Endothelial cell of umbilical vein (primary cell): ENCODE measurements around the gene SRGAP3. TPM values are rescaled to one million over a fixed set of nuclear protein-coding genes. Genes with fewer than 3 reads are reported as not detected.

Source experiments
- BruUV-seq: library from RNA; stranded (reverse); fragments of 400-500 nt; replicated peaks from 2 replicates; lab custom pipeline; 2021; lab: Mats Ljungman, UMichigan
- CTCF ChIA-PET: fragments of 300-600, 350-600 bp; sonication (Branson Sonifier 250); formaldehyde crosslinking; loops from one replicate; lab custom pipeline; 2021; ENCODE audit warnings: antibody characterized with exemption, inconsistent platforms; lab: Charles Lee
- POLR2A ChIA-PET: fragments of 300-600, 350-600 bp; sonication (Branson Sonifier 250); formaldehyde crosslinking; loops from one replicate; lab custom pipeline; 2021; ENCODE audit warnings: antibody characterized with exemption, inconsistent platforms; lab: Charles Lee
- DNase-seq: peaks from one replicate; pipeline ENCODE4 v3.0.0-alpha.2; 2011; ENCODE audit warnings: low read depth, low spot score
- FAIRE-seq: peaks from 2 replicates; lab custom pipeline; 2011; peaks lifted over from hg19 to GRCh38; lab: Jason Lieb, UNC
- H2AFZ ChIP-seq: 2 replicates; pipeline ENCODE4 v1.6.0; 2012; ENCODE audit warnings: low read depth, low read length, control low read depth, inconsistent platforms
- H3K27ac ChIP-seq: 2 replicates; pipeline ENCODE4 v1.5.1; 2011; ENCODE audit warnings: low read depth, mild to moderate bottlenecking, control low read depth, low read length, moderate library complexity; ENCODE audit not compliant: insufficient read depth
- H3K27me3 ChIP-seq, 2 experiments: 2 replicates each; pipeline versions ENCODE4 v1.6.0 to v1.6.1; 2011; ENCODE audit warnings: low read length in 2 of 2, mixed read lengths in 1 of 2; ENCODE audit not compliant: control insufficient read depth in 2 of 2, insufficient read depth in 2 of 2
- H3K36me3 ChIP-seq, 2 experiments: 2 replicates in 1 of 2; 3 replicates in 1 of 2; pipeline ENCODE4 v1.5.1; 2011; ENCODE audit warnings: low read length in 2 of 2, mild to moderate bottlenecking in 1 of 2, moderate library complexity in 1 of 2; ENCODE audit not compliant: control insufficient read depth in 2 of 2, insufficient read depth in 2 of 2; ENCODE audit errors: extremely low read depth in 1 of 2
- H3K4me1 ChIP-seq: 3 replicates; pipeline ENCODE4 v1.5.1; 2011; ENCODE audit warnings: mild to moderate bottlenecking, low read length; ENCODE audit not compliant: control insufficient read depth, insufficient read depth; ENCODE audit errors: extremely low read depth
- H3K4me2 ChIP-seq: 2 replicates; pipeline ENCODE4 v1.6.1; 2011; ENCODE audit warnings: low read length, control low read depth, mixed read lengths; ENCODE audit not compliant: insufficient read depth
- H3K4me3 ChIP-seq, 3 experiments: fragments of 200-600 bp in 1 of 3; sonication (generic), shearing (Covaris generic) in 1 of 3; replicated peaks in 1 of 3; 2 replicates each; pipeline ENCODE4 v1.5.1; 2011 to 2016; ENCODE audit warnings: control low read depth in 3 of 3, low read length in 3 of 3, mild to moderate bottlenecking in 2 of 3, inconsistent platforms in 1 of 3, low read depth in 1 of 3, moderate library complexity in 1 of 3; ENCODE audit not compliant: insufficient read depth in 1 of 3
- H3K79me2 ChIP-seq: 2 replicates; pipeline ENCODE4 v1.6.0; 2012; ENCODE audit warnings: low read length, inconsistent platforms; ENCODE audit not compliant: control insufficient read depth, insufficient read depth
- H3K9ac ChIP-seq: replicated peaks from 2 replicates; pipeline ENCODE3; 2011; ENCODE audit warnings: low read length, control low read depth; ENCODE audit not compliant: insufficient read depth; ENCODE audit errors: extremely low read depth
- H3K9me1 ChIP-seq: replicated peaks from 3 replicates; pipeline ENCODE4 v1.6.0; 2011; ENCODE audit warnings: mild to moderate bottlenecking, low read length; ENCODE audit not compliant: control insufficient read depth, insufficient read depth; ENCODE audit errors: extremely low read depth
- H3K9me3 ChIP-seq: replicated peaks from 2 replicates; pipeline ENCODE4 v1.5.1; 2012; ENCODE audit warnings: low read length, inconsistent platforms; ENCODE audit not compliant: control insufficient read depth, insufficient read depth
- H4K20me1 ChIP-seq: replicated peaks from 2 replicates; pipeline ENCODE3; 2011; ENCODE audit warnings: mild to moderate bottlenecking, low read length; ENCODE audit not compliant: control insufficient read depth, insufficient read depth; ENCODE audit errors: extremely low read depth
- CTCF ChIP-seq, 2 donors: IDR thresholded peaks; 1 replicate in 1 of 2; 2 replicates in 1 of 2; pipeline ENCODE4 v1.5.1; 2011; ENCODE audit warnings: low read length in 2 of 2, mild to moderate bottlenecking in 2 of 2, moderate library complexity in 2 of 2, control low read depth in 1 of 2, inconsistent platforms in 1 of 2, low read depth in 1 of 2; ENCODE audit not compliant: insufficient read depth in 1 of 2; ENCODE audit errors: extremely low read depth in 1 of 2
- EZH2 ChIP-seq: IDR thresholded peaks from 2 replicates; pipeline ENCODE4 v1.6.1; 2012; ENCODE audit warnings: borderline replicate concordance, low read depth, mild to moderate bottlenecking, moderate library complexity, low read length, inconsistent platforms; ENCODE audit not compliant: severe bottlenecking
- FOS ChIP-seq: IDR thresholded peaks from 2 replicates; pipeline ENCODE4 v1.6.1; 2011; ENCODE audit warnings: mild to moderate bottlenecking, low read length, moderate library complexity, borderline replicate concordance; ENCODE audit not compliant: insufficient read depth
- GATA2 ChIP-seq: IDR thresholded peaks from 2 replicates; pipeline ENCODE4 v1.7.0; 2011; ENCODE audit warnings: low read depth, mild to moderate bottlenecking, moderate library complexity, mixed read lengths, low read length; ENCODE audit not compliant: insufficient read length, insufficient read depth
- JUN ChIP-seq: IDR thresholded peaks from 2 replicates; pipeline ENCODE4 v1.6.1; 2011; ENCODE audit warnings: borderline replicate concordance, low read depth; ENCODE audit not compliant: insufficient read length, insufficient read depth
- MAX ChIP-seq: IDR thresholded peaks from 2 replicates; pipeline ENCODE4 v1.6.1; 2011; ENCODE audit not compliant: insufficient read depth, insufficient read length
- MYC ChIP-seq: IDR thresholded peaks from one replicate; pipeline ENCODE4 v1.6.1; 2011; ENCODE audit warnings: mild to moderate bottlenecking, low read depth, low read length
- POLR2A ChIP-seq: IDR thresholded peaks from 2 replicates; pipeline ENCODE4 v1.6.1; 2012; ENCODE audit warnings: low read depth, mild to moderate bottlenecking, control low read depth, low read length
- POLR2AphosphoS5 ChIP-seq: IDR thresholded peaks from 2 replicates; pipeline ENCODE4 v1.6.1; 2012; ENCODE audit warnings: low read depth, mild to moderate bottlenecking, control low read depth, low read length, moderate library complexity; ENCODE audit not compliant: insufficient read depth
- dilution Hi-C: fragments of 300-500 bp; cut with MboI; formaldehyde crosslinking; loops from one replicate; pipeline ENCODE4 v1.15.0; 2019; ENCODE audit warnings: low sequenced_read_pairs; ENCODE audit not compliant: extremely low pct_ligation_motif_present
- intact Hi-C: fragments of 100-400 bp; cut with micrococcal nuclease; formaldehyde crosslinking; loops from one replicate; pipeline ENCODE4 v1.10.0; 2022
- polyA plus RNA-seq, 4 experiments: library from polyadenylated mRNA; depleted of rRNA in 3 of 4; stranded (reverse) in 3 of 4; unstranded in 1 of 4; fragments of >200 nt; gene quantifications; 2 replicates each; pipeline versions ENCODE4 v1.2.1 to v1.2.3, GENCODE V29; 2011 to 2012; ENCODE audit warnings: missing spikeins in 1 of 4
- total RNA-seq: library from RNA; stranded (reverse); gene quantifications from 2 replicates; pipeline ENCODE4 v1.2.3, GENCODE V29; 2021

SRGAP3 gene
- total and polyA plus RNA-seq, 2 donors (not counting 3 experiments of a cell fraction or from before 2014, with no cell fraction given): 0.06 TPM; not detected in 1

- Histone ChIP-seq H3K4me3 (no peak overlapping the region), H3K4me2 (no peak overlapping the region), H3K27ac (no peak overlapping the region), H3K9me1 (no peaks in the 10 kb centered on the region), H3K4me1 (no peaks in the 10 kb centered on the region), H3K36me3 (no peaks in the 10 kb centered on the region), H3K27me3 (no peaks in the 10 kb centered on the region), H3K9ac (no peak overlapping the region), H3K9me3 (no peaks in the 10 kb centered on the region), H3K79me2 (no peaks in the 10 kb centered on the region), H2AFZ (no peak overlapping the region), H4K20me1 (no peaks in the 10 kb centered on the region)
- ChIA-PET POLR2A (no interaction called here), CTCF (no interaction called here)
- no TSS peak for BruUV-seq
- intact Hi-C loops: no loop called here
- TF ChIP-seq MAX: no peak
- TF ChIP-seq CTCF (IDR thresholded peaks at IDR 0.05; ENCODE audit: extremely low read depth in 1 of 2, insufficient read depth in 1 of 2, low read depth in 1 of 2, low read length in 2 of 2): no peak
- TF ChIP-seq POLR2AphosphoS5: no peak
- TF ChIP-seq FOS: no peak
- TF ChIP-seq MYC: no peak
- TF ChIP-seq EZH2: no peak
- TF ChIP-seq GATA2: no peak
- TF ChIP-seq JUN: no peak
- no peak for TF ChIP-seq POLR2A
- FAIRE-seq (no peak), DNase-seq (no peak)
- dilution Hi-C loops: no loop called here
Measured at GRCh38 chr3:9110316-9110715, 139.1 kb downstream of the SRGAP3 start.
